Femur (tissue), 1 donor: ENCODE measurements around the gene TARS2.

Experiments used
- DNase-seq: peaks from one replicate; pipeline ENCODE4 v3.0.0-alpha.2; 2017

TARS2 gene

GRCh38 chr1:150511551-150511950 lies 24.3 kb downstream of the TARS2 start:
- DNase-seq = no peak

- DNase-seq = no peak
Measured at GRCh38 chr1:150511985-150512660, 24.9 kb downstream of the TARS2 start.

- DNase-seq = no peak
Measured at GRCh38 chr1:150512846-150513245, 25.6 kb downstream of the TARS2 start.

- DNase-seq = no peak
Measured at GRCh38 chr1:150513351-150513791, 26.2 kb downstream of the TARS2 start.

- no peak for DNase-seq
Measured at GRCh38 chr1:150514260-150514659, 27.0 kb downstream of the TARS2 start.

- no peak for DNase-seq
Measured at GRCh38 chr1:150514913-150515327, 27.7 kb downstream of the TARS2 start.

- peak; percentile 98 for DNase-seq
Measured at GRCh38 chr1:150515328-150516049, 28.3 kb downstream of the TARS2 start, which contains the start of gene FALEC. Gene FALEC (plus strand): TSS chr1:150515752.

- no peak for DNase-seq
Measured at GRCh38 chr1:150516050-150516591, 28.9 kb downstream of the TARS2 start.

GRCh38 chr1:150516616-150517015 lies 29.4 kb downstream of the TARS2 start:
- DNase-seq = no peak

- DNase-seq = no peak
Measured at GRCh38 chr1:150521196-150521968, 34.2 kb downstream of the TARS2 start.

GRCh38 chr1:150525348-150525747 lies 38.1 kb downstream of the TARS2 start:
- DNase-seq = no peak

GRCh38 chr1:150528196-150528595 lies 41.0 kb downstream of the TARS2 start:
- no peak for DNase-seq

GRCh38 chr1:150529017-150529416 lies 41.8 kb downstream of the TARS2 start:
- no peak for DNase-seq

- DNase-seq = no peak
Measured at GRCh38 chr1:150530491-150531159, 43.4 kb downstream of the TARS2 start.

GRCh38 chr1:150532860-150533259 lies 45.6 kb downstream of the TARS2 start:
- no peak for DNase-seq

GRCh38 chr1:150534002-150534401 lies 46.8 kb downstream of the TARS2 start:
- DNase-seq = no peak

GRCh38 chr1:150535511-150536287 lies 48.5 kb downstream of the TARS2 start:
- no peak for DNase-seq

- DNase-seq = no peak
Measured at GRCh38 chr1:150536836-150537731, 49.9 kb downstream of the TARS2 start.

GRCh38 chr1:150537732-150538684 lies 50.8 kb downstream of the TARS2 start:
- DNase-seq = no peak
